H9 (cell line): ENCODE data around the gene USP13. TPM values are rescaled to one million over a fixed set of nuclear protein-coding genes. Genes with fewer than 3 reads are reported as not detected.
A peak's percentile ranks its signal among the peaks of the same experiment; 100 is the strongest.

Source experiments
- DNase-seq: peaks from one replicate; pipeline ENCODE4 v3.0.0-alpha.2; 2017
- H2AFZ ChIP-seq: one replicate; pipeline ENCODE4 v1.6.1; 2013; ENCODE audit warnings: mild to moderate bottlenecking, low read length, control low read depth, moderate library complexity
- H2AK5ac ChIP-seq: 2 replicates; pipeline ENCODE4 v1.6.1; 2013; ENCODE audit warnings: low read length, control low read depth, mixed read lengths; ENCODE audit not compliant: insufficient read length
- H2BK120ac ChIP-seq: one replicate; pipeline ENCODE4 v1.6.1; 2013; ENCODE audit warnings: low read depth, mild to moderate bottlenecking, low read length, control low read depth, inconsistent platforms; ENCODE audit not compliant: poor library complexity, severe bottlenecking
- H2BK12ac ChIP-seq: 2 replicates; pipeline ENCODE4 v1.6.1; 2013; ENCODE audit warnings: low read length, control low read depth, mixed read lengths, low read depth; ENCODE audit not compliant: insufficient read length
- H2BK15ac ChIP-seq: 2 replicates; pipeline ENCODE4 v1.6.1; 2013; ENCODE audit warnings: low read depth, low read length, control low read depth
- H2BK20ac ChIP-seq: one replicate; pipeline ENCODE4 v1.6.1; 2013; ENCODE audit warnings: low read depth, mild to moderate bottlenecking, low read length, control low read depth, inconsistent platforms; ENCODE audit not compliant: poor library complexity, severe bottlenecking
- H2BK5ac ChIP-seq: 2 replicates; pipeline ENCODE4 v1.6.1; 2013; ENCODE audit warnings: low read length, control low read depth, mixed read lengths; ENCODE audit not compliant: insufficient read length
- H3K14ac ChIP-seq: 2 replicates; pipeline ENCODE4 v1.6.1; 2013; ENCODE audit warnings: low read length, control low read depth; ENCODE audit not compliant: insufficient read depth
- H3K18ac ChIP-seq: 2 replicates; pipeline ENCODE4 v1.6.1; 2013; ENCODE audit warnings: low read depth, mild to moderate bottlenecking, mixed read lengths, low read length, control low read depth; ENCODE audit not compliant: insufficient read length
- H3K23ac ChIP-seq: 2 replicates; pipeline ENCODE4 v1.6.1; 2013; ENCODE audit warnings: low read length, control low read depth, mixed read lengths, low read depth; ENCODE audit not compliant: insufficient read length
- H3K23me2 ChIP-seq: 2 replicates; pipeline ENCODE4 v1.6.1; 2013; ENCODE audit warnings: low read depth, mild to moderate bottlenecking, mixed read lengths, low read length, control low read depth; ENCODE audit not compliant: insufficient read length, poor library complexity, severe bottlenecking
- H3K27ac ChIP-seq: 2 replicates; pipeline ENCODE4 v1.5.1; 2013; ENCODE audit warnings: low read length, control low read depth, mixed read lengths, low read depth; ENCODE audit not compliant: insufficient read length
- H3K27me3 ChIP-seq: 2 replicates; pipeline ENCODE4 v1.6.1; 2013; ENCODE audit warnings: low read length, control low read depth, inconsistent platforms; ENCODE audit not compliant: insufficient read depth
- H3K4ac ChIP-seq: 2 replicates; pipeline ENCODE4 v1.6.1; 2013; ENCODE audit warnings: low read depth, mild to moderate bottlenecking, control low read depth, inconsistent platforms, low read length, moderate library complexity
- H3K4me1 ChIP-seq: 2 replicates; pipeline ENCODE4 v1.6.1; 2013; ENCODE audit warnings: low read length, control low read depth, inconsistent platforms; ENCODE audit not compliant: insufficient read depth
- H3K4me2 ChIP-seq: 2 replicates; pipeline ENCODE4 v1.6.1; 2013; ENCODE audit warnings: low read length, control low read depth, mixed read lengths; ENCODE audit not compliant: insufficient read length, insufficient read depth
- H3K56ac ChIP-seq: 2 replicates; pipeline ENCODE4 v1.6.1; 2013; ENCODE audit warnings: low read depth, mild to moderate bottlenecking, mixed read lengths, low read length, control low read depth; ENCODE audit not compliant: insufficient read length
- H3K79me1 ChIP-seq: 2 replicates; pipeline ENCODE4 v1.6.1; 2013; ENCODE audit warnings: low read depth, mild to moderate bottlenecking, moderate library complexity, low read length, control low read depth, inconsistent platforms; ENCODE audit not compliant: insufficient read depth, poor library complexity, severe bottlenecking
- H3K79me2 ChIP-seq: 2 replicates; pipeline ENCODE4 v1.6.1; 2013; ENCODE audit warnings: low read length, control low read depth, inconsistent platforms; ENCODE audit not compliant: insufficient read depth
- H3K9ac ChIP-seq: 2 replicates; pipeline ENCODE4 v1.6.1; 2013; ENCODE audit warnings: low read length, control low read depth, mixed read lengths; ENCODE audit not compliant: insufficient read length; ENCODE audit errors: extremely low read depth
- H3K9me3 ChIP-seq: one replicate; pipeline ENCODE4 v1.6.1; 2013; ENCODE audit warnings: low read depth, low read length, inconsistent platforms; ENCODE audit not compliant: control insufficient read depth
- H3T11ph ChIP-seq: one replicate; pipeline ENCODE4 v1.6.1; 2013; ENCODE audit warnings: mild to moderate bottlenecking, low read length, control low read depth, inconsistent platforms
- H4K20me1 ChIP-seq: one replicate; pipeline ENCODE4 v1.6.1; 2013; ENCODE audit not compliant: control insufficient read depth, insufficient read length, insufficient read depth
- H4K5ac ChIP-seq: 2 replicates; pipeline ENCODE4 v1.6.1; 2013; ENCODE audit warnings: low read depth, mild to moderate bottlenecking, mixed read lengths, low read length, control low read depth; ENCODE audit not compliant: insufficient read length
- H4K8ac ChIP-seq: replicated peaks from 2 replicates; pipeline ENCODE4 v1.6.1; 2013; ENCODE audit warnings: low read length, control low read depth, mixed read lengths, low read depth; ENCODE audit not compliant: insufficient read length
- H4K91ac ChIP-seq: 2 replicates; pipeline ENCODE4 v1.6.1; 2013; ENCODE audit warnings: low read depth, mild to moderate bottlenecking, moderate library complexity, mixed read lengths, low read length, control low read depth; ENCODE audit not compliant: insufficient read length
- H3K27ac Mint-ChIP-seq, 3 experiments: 2 replicates in 2 of 3; 3 replicates in 1 of 3; pipeline ENCODE4 v1.8.0; 2020 to 2021; ENCODE audit warnings: mixed read lengths in 3 of 3, mild to moderate bottlenecking in 1 of 3, moderate library complexity in 1 of 3
- H3K27me3 Mint-ChIP-seq: 2 replicates; pipeline ENCODE4 v1.8.0; 2021; ENCODE audit warnings: low read depth, mild to moderate bottlenecking, moderate library complexity, mixed read lengths
- H3K36me3 Mint-ChIP-seq, 3 experiments: 2 replicates in 2 of 3; 3 replicates in 1 of 3; pipeline ENCODE4 v1.8.0; 2020 to 2021; ENCODE audit warnings: low read depth in 3 of 3, mixed read lengths in 3 of 3; ENCODE audit not compliant: insufficient read depth in 1 of 3
- H3K4me1 Mint-ChIP-seq, 2 experiments: 2 replicates each; pipeline ENCODE4 v1.8.0; 2020; ENCODE audit warnings: mixed read lengths in 2 of 2
- H3K4me3 Mint-ChIP-seq, 2 experiments: 2 replicates in 1 of 2; 3 replicates in 1 of 2; pipeline ENCODE4 v1.8.0; 2020 to 2021; ENCODE audit warnings: mild to moderate bottlenecking in 2 of 2, mixed read lengths in 2 of 2, moderate library complexity in 1 of 2
- H3K9me3 Mint-ChIP-seq, 2 experiments: 2 replicates in 1 of 2; 3 replicates in 1 of 2; pipeline ENCODE4 v1.8.0; 2020; ENCODE audit warnings: mild to moderate bottlenecking in 2 of 2, mixed read lengths in 2 of 2, moderate library complexity in 1 of 2
- WGBS: extraction: QIAGEN DNeasy Blood & Tissue Kit; methylation state at CpG from one replicate; pipeline ENCODE4 v1.1.7; 2013; ENCODE audit warnings: missing lambda C conversion rate, low lambda C conversion rate, mixed read lengths; ENCODE audit not compliant: insufficient read length; ENCODE audit errors: extremely low coverage; 5-methylcytosine and 5-hydroxymethylcytosine counted together
- total RNA-seq: library from RNA; stranded (reverse); gene quantifications from 2 replicates; pipeline ENCODE4 v1.2.1, GENCODE V29; 2021
- TF ChIP-seq, protein P1 (sequence below): fragments of 200-600 bp; sonication (generic); conservative IDR thresholded peaks from 3 replicates; pipeline ENCODE4 v1.8.0; 2021; ENCODE audit warnings: antibody characterized with exemption, mild to moderate bottlenecking

USP13 gene
- total RNA-seq, 1 experiment from 2014 or later = 26.7 TPM

DNA sequence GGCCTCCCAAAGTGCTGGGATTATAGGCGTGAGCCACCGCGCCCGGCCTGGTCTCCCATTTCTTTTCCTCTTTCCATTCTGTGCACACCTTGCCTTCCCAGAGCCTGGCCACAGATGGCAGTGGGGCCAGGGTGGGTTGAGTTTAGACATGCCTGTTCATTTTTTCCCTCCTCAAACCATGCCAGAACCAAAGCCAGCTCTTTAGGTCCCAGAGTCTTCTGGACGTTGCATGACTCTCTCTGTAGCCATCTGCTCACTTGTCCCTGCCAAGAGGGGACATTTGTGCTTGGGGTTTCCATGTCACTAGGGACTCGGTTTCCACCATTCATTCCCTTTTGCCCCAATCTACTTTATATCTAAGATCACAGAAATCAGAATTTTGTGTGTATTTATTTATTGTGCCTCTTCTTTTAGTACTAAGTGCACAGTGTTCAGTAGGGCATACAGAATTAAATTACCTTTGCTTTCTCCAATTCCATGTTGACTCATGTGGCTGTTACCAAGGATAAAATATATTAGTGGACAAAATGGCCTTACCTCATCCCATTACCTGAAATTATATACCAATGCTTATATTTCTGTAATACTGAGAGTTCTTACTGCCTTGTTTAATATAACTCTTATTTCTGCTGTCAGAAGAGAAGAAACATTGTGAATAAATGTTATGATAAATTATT, 49.6 kb downstream of the USP13 start:
- H3K23me2 ChIP-seq = no peaks in the 10 kb centered on the region
- H3K27me3 Mint-ChIP-seq = no peaks in the 10 kb centered on the region; the same call in 1 of the 2 replicates
- H3K4me2 ChIP-seq = no peak overlapping the region
- no peak overlapping the region for H3K14ac ChIP-seq
- no peak overlapping the region for H3T11ph ChIP-seq
- no peaks in the 10 kb centered on the region for H4K20me1 ChIP-seq
- no peak overlapping the region for H3K56ac ChIP-seq
- no peaks in the 10 kb centered on the region for H3K9me3 ChIP-seq
- no peak overlapping the region for H3K9ac ChIP-seq
- peaks cover 3 to 10% (median 6%) of the 10 kb centered on the region in 3 experiments; a peak in 6 of 7 replicates for H3K36me3 Mint-ChIP-seq
- no peak overlapping the region for H4K5ac ChIP-seq
- no peak overlapping the region for H2BK20ac ChIP-seq
- H2BK15ac ChIP-seq = no peak overlapping the region
- no peak overlapping the region for H4K91ac ChIP-seq
- TF ChIP-seq, protein P1, sequence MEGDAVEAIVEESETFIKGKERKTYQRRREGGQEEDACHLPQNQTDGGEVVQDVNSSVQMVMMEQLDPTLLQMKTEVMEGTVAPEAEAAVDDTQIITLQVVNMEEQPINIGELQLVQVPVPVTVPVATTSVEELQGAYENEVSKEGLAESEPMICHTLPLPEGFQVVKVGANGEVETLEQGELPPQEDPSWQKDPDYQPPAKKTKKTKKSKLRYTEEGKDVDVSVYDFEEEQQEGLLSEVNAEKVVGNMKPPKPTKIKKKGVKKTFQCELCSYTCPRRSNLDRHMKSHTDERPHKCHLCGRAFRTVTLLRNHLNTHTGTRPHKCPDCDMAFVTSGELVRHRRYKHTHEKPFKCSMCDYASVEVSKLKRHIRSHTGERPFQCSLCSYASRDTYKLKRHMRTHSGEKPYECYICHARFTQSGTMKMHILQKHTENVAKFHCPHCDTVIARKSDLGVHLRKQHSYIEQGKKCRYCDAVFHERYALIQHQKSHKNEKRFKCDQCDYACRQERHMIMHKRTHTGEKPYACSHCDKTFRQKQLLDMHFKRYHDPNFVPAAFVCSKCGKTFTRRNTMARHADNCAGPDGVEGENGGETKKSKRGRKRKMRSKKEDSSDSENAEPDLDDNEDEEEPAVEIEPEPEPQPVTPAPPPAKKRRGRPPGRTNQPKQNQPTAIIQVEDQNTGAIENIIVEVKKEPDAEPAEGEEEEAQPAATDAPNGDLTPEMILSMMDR = no peak
- no peaks in the 10 kb centered on the region for H3K27me3 ChIP-seq
- H3K79me2 ChIP-seq = no peaks in the 10 kb centered on the region
- H2BK120ac ChIP-seq = no peak overlapping the region
- peaks cover 40 to 57% of the 10 kb centered on the region in 2 experiments for H3K4me1 Mint-ChIP-seq
- no peak overlapping the region for H2AK5ac ChIP-seq
- H2AFZ ChIP-seq = no peak overlapping the region
- no peak overlapping the region for H2BK12ac ChIP-seq
- H4K8ac ChIP-seq = no peak overlapping the region
- no peak overlapping the region for H3K23ac ChIP-seq
- 0 out of 5 replicates have a peak overlapping the region, but pooled peaks of 1 of the 2 experiments have one; percentile 33 for H3K4me3 Mint-ChIP-seq
- no peak overlapping the region for H3K18ac ChIP-seq
- no peak for DNase-seq
- H3K9me3 Mint-ChIP-seq = no peaks in the 10 kb centered on the region
- no CpG with 5 or more reads among the region's 6 CpGs for WGBS
- no peak overlapping the region for H2BK5ac ChIP-seq
- H3K27ac ChIP-seq = no peak overlapping the region
- H3K27ac Mint-ChIP-seq = peak overlapping the region; percentile 42 to 94 (median 63); a peak in 4 of 7 replicates
- no peak overlapping the region for H3K4ac ChIP-seq
- no peaks in the 10 kb centered on the region for H3K79me1 ChIP-seq
- H3K4me1 ChIP-seq = 0 out of 2 replicates have a peak, but pooled peaks cover 3% of the 10 kb centered on the region
